NCI-H345 treated with DMSO at 0.1 percent for 48 hours (cell line): ENCODE results near the gene DGUOK.

Experiments
- DNase-seq: peaks from one replicate; lab custom pipeline; 2025; ENCODE audit not compliant: unreplicated experiment; lab: John Stamatoyannopoulos, UW

The DGUOK gene

GRCh38 chr2:73946215-73946614, 19.5 kb downstream of the DGUOK start:
- DNase-seq = no peak

DNA sequence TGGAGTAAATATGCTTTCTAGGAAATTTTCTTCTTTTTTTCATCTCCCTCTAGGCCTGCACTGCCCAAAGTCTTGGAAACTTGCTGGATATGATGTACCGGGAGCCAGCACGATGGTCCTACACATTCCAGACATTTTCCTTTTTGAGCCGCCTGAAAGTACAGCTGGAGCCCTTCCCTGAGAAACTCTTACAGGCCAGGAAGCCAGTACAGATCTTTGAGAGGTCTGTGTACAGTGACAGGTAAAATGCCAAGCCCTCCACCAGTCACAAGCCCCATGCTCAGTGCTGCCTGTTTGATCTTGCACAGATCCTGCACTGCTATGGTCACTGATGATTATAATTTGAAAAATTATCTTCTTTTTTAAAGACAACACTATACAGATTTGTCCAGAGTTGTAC, 20.0 kb downstream of the DGUOK start:
- DNase-seq = no peak

- no peak for DNase-seq
Observed at GRCh38 chr2:73947412-73948018, 20.8 kb downstream of the DGUOK start.

DNA sequence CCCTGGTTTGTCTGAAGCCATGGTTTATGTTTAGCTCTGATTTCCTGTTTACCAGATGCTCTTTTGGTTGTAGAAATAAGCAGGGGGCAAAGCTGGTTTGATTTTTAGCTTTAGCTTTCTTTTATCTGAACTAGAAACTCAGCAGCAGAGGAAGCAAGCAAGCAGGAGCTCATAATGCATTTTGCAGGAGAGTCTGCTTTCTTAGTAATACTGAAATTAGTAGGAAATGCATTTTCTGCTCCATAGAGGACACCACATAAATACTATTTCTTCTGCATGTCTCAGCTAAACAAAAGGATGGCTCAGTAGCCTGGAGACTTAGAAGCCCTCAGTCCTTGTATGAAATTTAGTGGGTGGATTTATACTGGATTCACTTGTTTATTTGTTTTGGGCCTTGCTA, 23.1 kb downstream of the DGUOK start:
- no peak for DNase-seq

GRCh38 chr2:73952499-73953446, 26.1 kb downstream of the DGUOK start:
- no peak for DNase-seq

DNA sequence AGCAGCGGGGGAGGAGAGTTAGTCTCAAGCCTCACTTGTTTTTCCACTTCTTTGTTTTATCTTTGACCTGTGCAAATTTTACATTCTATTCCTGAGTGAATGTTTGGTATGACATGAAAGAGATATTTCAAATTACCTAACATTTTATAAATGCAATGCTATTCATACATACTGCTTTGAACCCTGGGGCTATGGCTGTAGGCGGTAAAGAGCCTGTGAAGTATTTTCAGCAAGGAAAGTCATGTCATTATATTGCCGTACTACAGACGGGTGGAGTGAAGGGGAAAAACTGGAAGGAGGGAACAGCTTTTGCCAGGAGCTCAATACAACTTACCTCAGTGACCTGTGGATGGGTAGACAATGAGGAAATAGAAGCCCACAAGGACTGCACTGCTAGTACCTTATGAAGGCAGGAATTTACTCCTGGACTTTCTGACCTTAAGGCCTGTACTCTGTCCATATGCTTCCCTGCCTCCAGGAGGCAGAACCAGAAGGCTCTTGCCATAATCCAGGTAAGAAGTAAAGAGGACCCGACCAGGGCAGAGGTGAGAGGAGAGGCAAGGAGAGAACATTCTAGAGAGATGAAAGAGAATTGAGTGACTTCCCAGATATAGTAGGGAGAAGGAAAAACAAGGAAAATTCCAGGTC, 29.7 kb downstream of the DGUOK start:
- no peak for DNase-seq

GRCh38 chr2:73961274-73961673, 34.6 kb downstream of the DGUOK start:
- DNase-seq = no peak

DNA sequence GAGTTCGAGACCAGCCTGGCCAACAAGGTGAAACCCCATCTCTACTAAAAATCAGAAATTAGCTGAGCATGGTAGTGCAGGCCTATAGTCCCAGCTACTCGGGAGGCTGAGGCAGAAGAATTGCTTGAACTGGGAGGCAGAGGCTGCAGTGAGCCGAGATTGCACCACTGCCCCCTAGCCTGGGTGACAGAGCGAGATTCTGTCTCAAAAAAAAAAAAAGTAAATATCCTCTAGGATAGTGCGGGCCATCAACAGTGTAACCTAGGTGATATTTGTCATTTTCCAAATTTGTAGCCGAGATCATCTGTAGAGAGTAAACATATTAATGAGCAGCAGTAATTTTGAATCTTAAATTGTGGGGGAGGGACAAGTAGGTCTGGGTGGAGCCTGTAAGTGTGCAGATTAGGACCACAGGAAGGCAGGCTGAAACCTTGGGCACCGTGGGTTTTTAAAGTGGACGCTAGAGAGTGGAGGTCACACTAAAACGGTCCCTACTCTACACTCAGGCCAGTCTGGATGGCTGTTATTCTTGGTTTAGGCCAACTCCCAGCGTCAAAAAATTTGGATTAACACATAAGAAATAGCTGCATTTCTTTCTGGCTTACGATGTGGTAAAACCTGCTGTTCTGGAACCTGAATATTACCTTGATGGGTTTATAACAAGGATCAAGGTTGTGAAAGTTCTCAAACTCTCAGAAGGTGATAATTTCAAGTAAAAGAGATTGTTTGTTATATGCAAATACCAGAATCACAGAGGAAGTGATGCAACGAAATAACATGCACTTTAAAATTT, 35.3 kb downstream of the DGUOK start:
- DNase-seq = no peak

DNA sequence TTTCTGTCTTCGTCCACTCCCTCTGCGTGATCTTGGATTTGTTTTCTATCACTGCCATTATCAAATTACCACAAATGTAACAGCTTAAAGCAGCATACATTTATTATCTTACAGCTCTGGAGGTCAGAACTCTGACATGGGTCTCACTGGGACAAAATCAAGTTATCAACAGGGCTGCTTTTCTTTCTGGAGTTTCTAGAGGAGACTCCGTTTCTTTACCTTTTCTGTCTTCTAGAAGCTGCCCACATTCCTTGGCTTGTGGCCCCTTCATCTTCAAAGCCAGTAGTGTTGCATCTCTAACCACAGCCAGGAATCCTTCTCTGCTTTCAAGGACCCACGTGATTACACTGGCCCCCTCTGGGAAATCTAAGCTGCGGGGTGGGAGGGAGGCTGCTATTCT, 36.1 kb downstream of the DGUOK start:
- no peak for DNase-seq

DNA sequence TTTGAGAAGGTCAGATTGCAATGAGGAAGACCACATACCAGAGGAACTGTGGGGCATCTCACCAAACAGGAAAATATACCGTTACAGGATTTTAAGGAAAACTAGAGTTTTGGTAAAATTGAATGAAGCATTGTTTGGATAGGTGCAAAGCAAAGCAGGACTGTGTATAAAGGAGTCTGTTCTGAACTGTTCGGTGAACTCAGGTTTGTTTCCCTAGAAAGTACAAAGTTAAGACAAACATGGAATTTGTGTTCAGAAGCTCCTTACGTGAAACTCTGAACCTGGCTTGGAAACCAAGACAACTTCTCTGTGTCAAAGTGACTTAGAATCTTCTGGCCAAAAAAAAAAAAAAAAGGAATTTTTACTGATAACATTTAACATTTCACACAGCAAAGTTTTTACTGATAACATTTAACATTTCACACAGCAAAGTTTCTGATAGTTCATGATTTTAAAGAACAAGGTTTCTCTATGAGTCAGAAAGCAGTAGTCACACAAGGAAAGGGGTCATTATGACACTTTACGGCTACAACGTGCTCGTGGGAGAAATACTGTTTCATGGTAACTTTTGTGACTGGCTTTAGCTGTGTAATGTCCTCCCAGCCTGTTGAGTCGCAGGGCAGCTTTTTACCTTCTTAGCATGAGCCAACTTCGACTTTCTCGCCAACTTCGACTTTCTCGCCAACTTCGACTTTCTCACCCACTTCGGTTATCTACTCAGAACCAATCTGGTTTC, 36.9 kb downstream of the DGUOK start:
- no peak for DNase-seq

- no peak for DNase-seq
Observed at GRCh38 chr2:73964223-73964622, 37.5 kb downstream of the DGUOK start.

- DNase-seq = no peak
Observed at GRCh38 chr2:73965053-73965452, 38.4 kb downstream of the DGUOK start.

DNA sequence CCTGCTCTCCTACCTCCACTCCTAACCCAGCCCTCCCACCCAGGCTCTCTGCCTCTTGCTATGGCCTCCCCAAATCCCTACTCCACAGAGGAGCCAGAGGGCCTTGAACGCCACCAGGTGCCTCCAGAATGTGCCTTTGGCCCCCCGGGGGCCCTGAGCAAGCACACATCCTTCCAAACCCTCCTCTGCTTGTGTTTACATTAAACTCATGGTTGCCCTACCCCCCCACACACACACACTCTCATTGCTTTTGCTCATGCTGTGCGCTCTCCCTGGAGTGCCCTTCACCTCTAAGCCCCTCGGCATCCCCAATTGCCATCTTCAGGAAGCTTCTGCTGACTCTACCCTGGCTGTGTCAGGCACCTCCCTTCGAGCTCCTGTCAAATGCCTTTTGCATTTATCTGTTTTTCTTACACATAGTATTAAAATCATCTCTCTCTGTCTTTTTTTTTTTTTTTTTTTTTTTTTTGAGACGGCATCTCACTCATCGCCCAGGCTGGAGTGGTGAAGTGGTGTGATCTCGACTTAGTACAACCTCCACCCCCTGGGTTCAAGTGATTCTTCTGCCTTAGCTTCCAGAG, 41.8 kb downstream of the DGUOK start:
- DNase-seq = peak; percentile 32

DNA sequence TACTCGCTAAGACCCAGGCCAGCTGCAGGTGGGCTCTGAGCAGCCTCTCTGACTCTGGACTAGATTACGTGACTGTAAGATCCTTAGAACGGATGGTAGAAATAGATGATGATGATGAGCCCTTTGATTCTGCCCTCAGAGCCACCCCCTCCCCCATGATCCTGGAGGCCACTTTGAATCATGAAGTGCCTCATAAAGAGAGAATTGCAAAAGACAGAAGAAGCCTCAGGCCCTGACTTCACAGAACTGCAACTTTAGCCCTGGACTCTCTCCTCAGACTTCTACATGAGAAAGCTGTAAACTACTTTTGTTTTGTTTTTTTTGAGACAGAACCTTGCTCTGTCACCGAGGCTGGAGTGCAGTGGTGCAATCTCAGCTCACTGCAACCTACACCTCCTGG, 42.7 kb downstream of the DGUOK start:
- no peak for DNase-seq

GRCh38 chr2:73970141-73970803, 43.6 kb downstream of the DGUOK start:
- DNase-seq = no peak

- no peak for DNase-seq
Observed at GRCh38 chr2:73970850-73971471, 44.3 kb downstream of the DGUOK start.

DNA sequence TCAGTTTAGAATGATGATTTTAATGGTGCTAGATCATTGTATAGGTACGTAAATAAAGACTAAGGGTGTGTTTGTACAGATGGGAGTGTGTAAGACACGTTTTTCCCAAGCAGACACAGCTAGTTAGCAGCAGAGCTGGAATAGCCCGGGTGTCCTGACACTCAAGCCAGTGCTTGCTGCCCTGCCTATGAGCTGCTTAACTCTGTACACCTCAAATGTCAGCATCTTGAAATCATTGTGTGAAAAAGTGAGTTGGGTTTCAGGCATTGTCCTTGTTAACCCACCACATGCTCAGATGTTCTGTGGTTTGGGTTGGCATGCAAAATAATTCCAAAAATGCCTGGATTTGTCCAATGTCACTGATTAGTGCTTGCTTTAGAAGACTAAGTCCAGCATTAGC, 45.0 kb downstream of the DGUOK start:
- no peak for DNase-seq

- DNase-seq = no peak
Observed at GRCh38 chr2:73972846-73973245, 46.2 kb downstream of the DGUOK start.

GRCh38 chr2:73975731-73976130, 49.1 kb downstream of the DGUOK start:
- no peak for DNase-seq
